Posterior vena cava (tissue), 2 donors: Measurements from ENCODE around the gene ACTR5. TPM values are rescaled to one million over a fixed set of nuclear protein-coding genes. Genes with fewer than 3 reads are reported as not detected.
A peak's percentile ranks its signal among the peaks of the same experiment; 100 is the strongest.

Experiments used
- DNase-seq: peaks from one replicate; pipeline ENCODE4 v3.0.0-alpha.2; 2020; ENCODE audit warnings: low spot score
- intact Hi-C, 2 donors: fragments of 100-400 bp; cut with DNase I; formaldehyde crosslinking; loops; one replicate each; pipeline versions ENCODE4 v1.14.1 to v1.14.2; 2022 to 2023
- long read RNA-seq, 2 donors: library from polyadenylated mRNA; unstranded; transcript quantifications; one replicate each; pipeline ENCODE4 v2.0.0, GENCODE V29; 2020 to 2021
- total RNA-seq, 2 donors: library from RNA; stranded (reverse); fragmentation: NEBNext Ultra II Directional; extraction: Animal tissue kit (Norgen Biotek cat#: 25700); gene quantifications; one replicate each; pipeline ENCODE4 v1.2.1, GENCODE V29; 2021
- donor health status: DM: yes; HTN: yes; CAD: no.
- donor health status: DM: yes; HTN: yes; CAD: no.

The ACTR5 gene
- 1 to 10 TPM; 5.1 to 5.8 TPM for total RNA-seq
- long read RNA-seq, donor 1, partial matches to known transcripts = 2 of 9 reads
- long read RNA-seq, donor 1, other reads (novel, unspliced or antisense) = 3 of 9 reads
- long read RNA-seq, donor 2, transcript ACTR5-201 (9 exons, 2,565 nt) = major isoform, 28 of 37 reads
- long read RNA-seq, donor 2, partial matches to known transcripts = 4 of 37 reads
- long read RNA-seq, donor 2, other reads (novel, unspliced or antisense) = 5 of 37 reads

DNA sequence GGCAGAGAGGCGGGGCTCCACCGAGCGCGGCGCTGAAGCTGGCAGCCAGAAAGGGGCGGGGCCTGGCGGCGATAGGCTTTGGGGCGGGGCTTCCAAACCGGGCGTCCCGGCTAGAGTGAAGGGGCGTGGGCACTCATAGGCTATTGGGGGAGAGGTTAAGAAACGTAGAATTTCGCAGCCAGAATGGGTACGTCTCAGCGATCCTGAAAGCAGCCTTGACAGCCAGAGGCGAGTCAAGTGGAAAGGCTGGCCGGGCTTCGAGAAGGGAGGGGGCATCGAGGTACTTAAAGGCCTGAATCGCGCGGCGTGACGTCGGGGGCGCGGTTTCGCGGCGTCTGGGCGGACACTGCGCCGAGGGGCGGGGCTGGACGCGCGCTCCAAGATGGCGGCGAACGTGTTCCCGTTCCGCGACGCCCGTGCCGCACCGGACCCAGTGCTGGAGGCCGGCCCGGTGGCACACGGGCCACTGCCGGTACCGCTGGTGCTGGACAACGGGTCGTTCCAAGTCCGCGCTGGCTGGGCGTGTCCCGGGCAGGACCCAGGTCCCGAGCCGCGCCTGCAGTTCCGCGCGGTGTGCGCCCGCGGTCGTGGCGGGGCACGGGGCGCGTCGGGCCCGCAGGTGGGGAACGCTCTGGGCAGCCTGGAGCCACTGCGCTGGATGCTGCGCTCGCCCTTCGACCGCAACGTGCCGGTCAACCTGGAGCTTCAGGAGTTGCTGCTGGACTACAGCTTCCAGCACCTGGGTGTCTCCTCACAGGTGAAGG is at the start of gene ACTR5:
ACTR5 (plus strand) TSS at position 364 of the 764 bp plus-strand sequence; CDS start at position 383, 19 bp downstream.
- intact Hi-C loops = loop anchor here in 1 of 2 donors (5.0 kb wide), 1 partner anchor 476 kb away; no protein-coding TSS in a partner anchor
- peak; percentile 98 for DNase-seq

DNA sequence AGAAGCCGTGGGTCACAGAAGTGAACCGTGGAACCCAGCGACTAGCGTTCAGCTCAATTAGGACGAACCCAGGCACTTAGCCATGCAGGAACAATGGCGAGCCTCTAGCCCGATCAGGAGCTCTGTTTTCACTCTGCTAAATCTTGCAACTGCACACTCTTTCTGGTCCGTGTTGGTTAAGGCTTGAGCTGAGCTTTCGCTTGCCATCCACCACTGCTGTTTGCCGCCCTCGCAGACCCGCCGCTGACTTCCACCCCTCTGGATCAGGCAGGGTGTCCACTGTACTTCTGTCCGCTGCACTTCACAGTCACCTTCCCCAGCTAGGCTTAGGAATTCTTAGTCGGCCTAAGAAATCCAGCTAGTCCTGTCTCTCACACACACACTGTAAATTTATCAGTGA is 49.7 kb upstream of the ACTR5 start:
- intact Hi-C loops = no loop called here
- DNase-seq = no peak

DNA sequence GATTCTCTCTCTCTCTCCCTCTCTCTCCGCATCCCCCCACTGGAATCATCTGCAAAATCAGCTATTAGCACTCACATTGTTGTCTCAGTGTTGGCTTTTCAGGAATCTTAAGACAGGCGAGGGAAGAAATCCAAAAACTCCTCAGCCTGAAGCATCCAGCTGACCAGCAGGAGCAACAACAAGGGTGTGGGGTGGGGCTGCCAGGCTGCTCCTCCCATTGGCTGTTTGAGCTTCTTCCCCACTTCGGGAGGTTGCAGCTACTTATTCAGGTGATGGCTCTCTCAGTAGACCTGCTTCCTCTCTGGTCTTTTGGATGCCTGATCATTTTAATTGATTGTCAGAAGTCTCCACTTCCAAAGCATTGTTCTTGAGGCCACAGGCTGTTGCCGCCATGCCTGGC is 48.1 kb upstream of the ACTR5 start:
- DNase-seq = no peak
- intact Hi-C loops = no loop called here

DNA sequence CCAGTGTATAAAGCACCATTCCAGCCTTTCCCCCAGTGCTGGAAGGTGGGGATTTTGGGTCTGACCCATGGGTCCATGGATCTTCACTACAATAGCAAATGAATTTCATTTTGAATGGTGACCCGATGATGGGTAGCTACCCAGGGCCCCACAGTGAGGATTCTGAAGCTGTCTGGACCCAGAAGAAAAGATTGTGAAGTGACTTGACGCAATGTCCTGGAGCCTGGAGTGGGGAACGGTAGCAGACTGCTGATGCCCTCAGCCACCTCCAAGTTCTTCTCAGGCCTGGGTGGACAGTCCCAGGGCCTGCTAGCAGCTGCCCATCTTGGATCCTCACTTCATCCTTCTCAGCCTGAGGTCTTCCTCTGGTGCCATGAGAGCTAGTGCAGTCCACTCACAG is 47.3 kb upstream of the ACTR5 start:
- intact Hi-C loops = no loop called here
- DNase-seq = no peak

DNA sequence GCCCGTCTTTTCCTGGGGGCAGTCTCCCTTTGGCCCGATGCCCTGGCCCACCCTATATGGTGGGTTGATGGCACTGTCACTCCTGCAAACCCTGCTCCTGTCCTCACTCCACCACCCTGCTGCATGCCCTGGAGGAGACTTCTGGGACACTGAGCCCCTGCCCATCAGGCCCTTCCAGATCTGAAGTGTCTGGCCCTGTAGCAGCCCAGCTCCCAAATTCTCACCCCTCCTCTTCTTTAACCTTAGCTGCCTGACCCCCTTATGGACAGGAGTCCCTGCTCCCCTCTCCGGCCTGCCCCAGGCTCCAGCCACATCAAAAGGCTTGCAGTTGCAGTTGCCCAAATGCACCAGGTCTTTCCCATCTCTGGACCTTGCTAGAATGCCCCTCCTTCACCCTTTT is 44.7 kb upstream of the ACTR5 start:
- intact Hi-C loops = no loop called here
- DNase-seq = no peak

DNA sequence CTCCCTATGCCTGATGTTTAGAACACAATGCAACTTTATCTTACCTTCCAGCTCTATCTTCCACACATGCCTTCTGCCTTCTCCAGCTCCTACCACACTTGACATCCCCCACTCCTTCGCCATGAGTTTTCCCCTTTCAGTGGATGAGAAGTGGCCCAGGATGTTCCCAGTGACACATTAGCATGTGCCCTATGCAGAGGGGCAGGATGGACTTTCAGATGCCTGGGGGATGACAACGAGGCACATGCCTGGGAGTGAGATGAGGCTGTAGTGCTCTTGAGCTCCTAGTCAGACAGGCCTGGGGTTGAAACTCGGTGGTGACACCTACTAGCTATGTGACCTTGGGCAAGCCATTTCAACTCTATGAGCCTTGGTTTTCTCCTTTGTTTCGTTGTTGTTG is 44.1 kb upstream of the ACTR5 start:
- no peak for DNase-seq
- intact Hi-C loops = no loop called here

DNA sequence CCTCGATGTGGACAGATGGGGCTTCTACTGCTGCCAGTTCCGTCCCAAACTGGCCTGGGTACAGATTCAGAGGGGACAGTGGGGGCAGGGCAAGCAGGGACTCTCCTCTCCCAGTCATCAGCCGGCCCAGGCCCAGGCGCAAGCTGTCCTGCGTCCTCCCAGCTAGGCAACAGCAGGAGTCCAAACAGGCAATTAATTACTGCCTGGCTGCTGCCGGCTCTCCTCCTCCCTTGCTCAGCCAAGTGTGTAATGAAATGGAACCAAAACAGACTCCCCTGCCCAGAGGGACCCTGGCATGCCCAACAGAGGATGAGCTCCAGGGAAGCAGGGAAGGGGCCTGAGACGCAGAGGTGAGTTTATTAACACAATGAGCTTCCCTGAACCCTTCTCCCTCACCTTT is 41.8 kb upstream of the ACTR5 start:
- no peak for DNase-seq
- intact Hi-C loops = no loop called here

DNA sequence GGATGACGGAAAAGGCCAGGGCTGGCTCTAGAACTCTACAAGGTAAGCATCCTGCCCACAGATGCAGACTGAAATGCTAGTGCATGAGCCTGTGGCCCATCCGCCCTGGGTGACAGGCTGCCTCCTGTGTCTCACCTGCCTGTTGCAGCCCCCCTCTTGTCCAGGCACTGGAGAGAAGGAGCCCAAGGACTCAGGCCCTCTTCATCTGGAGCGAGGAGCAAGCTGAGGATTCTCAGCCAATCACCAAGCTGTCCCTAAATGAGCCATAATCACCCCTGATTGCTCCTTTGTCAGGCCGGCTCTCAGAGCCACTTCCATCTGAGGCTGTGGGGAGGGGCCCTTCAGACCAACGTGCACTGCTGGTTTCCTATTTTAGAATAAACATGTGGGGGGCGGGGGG is 34.0 kb upstream of the ACTR5 start:
- DNase-seq = no peak
- intact Hi-C loops = no loop called here

DNA sequence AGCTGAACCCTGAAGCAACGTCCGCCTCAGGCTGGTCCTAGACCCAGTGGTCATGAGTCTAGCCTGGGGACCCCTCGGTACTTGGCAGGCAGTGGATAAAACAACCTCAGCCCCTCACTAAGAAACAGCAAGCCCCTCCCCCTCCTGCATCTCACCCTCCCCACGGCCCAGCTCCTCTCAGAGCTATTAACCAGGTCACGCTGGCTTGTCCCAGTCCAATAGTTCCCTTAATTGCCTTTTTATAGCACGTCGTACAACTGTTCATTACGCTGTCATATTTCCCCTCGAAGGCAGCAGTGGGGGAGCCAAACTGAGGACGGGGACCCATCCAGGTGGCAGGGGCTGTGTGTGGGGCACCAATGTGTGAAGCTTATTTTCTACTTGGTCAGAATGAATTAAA is 32.6 kb upstream of the ACTR5 start:
- DNase-seq = no peak
- intact Hi-C loops = no loop called here

DNA sequence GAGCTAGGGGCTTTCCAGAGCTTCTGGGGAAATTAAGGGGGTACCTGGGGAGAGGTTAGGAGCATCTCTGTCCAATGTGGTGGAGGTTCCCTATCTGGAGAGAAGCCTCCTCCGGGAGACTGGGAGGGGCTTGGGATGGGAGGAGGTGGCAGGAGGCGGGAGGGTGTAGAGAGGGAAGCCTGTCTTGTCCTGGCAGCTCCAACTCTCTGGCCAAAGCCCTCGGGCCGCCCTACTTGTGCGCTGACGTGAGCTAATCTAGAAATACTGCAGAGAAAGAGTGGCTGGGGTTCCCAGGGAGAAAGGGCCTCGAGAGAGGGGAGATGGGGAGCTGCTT is 25.6 kb upstream of the ACTR5 start:
- intact Hi-C loops = no loop called here
- no peak for DNase-seq

DNA sequence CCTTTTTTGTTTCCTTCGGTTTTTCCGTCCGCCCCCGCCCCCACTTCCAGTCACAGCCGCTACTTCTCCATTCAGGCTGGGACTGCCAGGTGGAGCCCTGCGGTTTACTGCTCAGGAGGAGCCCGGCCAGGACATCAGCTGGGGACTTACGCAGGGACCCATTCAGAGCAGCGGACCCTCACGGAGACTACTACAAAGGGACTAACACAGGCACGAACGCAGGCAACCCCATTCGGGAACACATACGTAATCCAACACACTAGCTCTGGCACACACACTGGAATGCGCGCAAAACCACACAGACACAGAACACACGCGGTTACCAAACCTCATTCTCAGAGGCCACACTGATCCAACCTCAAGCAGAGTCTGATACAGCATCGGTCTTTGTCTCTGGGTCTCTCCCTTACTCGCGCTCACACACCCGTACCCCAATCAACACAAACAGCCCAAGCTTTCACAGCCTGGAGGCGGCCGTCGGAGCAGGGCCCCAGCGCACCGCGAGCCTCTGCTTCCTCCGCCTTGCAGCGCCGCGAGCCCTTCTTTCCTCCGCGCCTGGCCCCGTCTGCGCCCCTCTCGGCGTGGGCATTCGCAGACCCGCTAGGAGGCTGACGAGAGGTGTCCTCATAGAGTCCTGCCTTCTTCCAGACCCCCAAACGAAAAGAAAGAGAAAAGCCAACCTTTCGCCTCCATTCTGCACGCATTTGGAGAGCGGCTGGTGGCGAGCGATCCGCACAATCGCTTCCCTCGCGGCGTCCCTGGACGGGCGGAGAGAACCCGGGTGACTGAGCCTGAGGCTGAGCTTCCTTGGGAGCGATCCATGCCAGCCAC is 25.0 kb upstream of the ACTR5 start:
- intact Hi-C loops = no loop called here
- DNase-seq = no peak

DNA sequence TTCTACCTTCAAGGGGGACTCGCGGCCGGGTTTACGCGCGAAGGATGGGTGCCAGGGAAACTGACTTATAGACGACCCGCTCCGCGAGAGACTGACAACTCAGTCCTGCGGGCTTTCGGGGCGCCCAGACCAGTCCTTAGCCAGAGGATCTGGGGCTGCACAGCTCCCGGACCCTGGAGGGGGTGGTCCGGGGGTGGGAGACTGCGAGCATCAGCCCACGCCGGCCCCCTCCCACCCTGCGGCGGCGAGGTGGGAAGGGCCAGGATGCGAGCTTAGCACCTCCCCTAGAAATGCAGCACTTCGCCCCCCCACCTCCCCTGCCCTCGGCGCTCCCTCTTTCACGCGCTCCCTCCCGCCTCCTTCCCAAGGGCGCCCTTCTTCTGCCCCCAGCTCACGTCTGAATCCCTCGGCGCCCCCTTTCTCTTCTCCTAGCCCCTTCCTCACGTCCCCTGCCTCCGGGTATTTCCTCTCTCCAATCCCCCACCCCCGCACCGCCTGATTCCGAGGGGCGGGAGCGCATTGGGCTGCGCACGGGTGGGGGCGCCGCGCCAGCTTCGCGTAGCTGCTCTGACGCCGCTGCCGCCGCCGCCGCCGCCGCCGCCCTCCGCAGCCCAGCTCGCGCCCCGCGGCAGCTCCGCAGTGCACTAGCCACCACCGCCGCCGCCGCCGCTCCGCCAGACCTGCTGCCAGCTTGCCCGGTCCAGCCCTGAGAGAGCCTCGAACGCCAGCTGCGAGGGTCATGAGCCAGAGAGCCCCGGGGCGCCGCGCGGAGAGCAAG is 24.2 kb upstream of the ACTR5 start, which contains the start of gene SLC32A1:
SLC32A1 (plus strand) TSS at position 639 of the 778 bp plus-strand sequence. CDS start 239 bp downstream, outside the sequence.
- DNase-seq = no peak
- intact Hi-C loops = no loop called here

DNA sequence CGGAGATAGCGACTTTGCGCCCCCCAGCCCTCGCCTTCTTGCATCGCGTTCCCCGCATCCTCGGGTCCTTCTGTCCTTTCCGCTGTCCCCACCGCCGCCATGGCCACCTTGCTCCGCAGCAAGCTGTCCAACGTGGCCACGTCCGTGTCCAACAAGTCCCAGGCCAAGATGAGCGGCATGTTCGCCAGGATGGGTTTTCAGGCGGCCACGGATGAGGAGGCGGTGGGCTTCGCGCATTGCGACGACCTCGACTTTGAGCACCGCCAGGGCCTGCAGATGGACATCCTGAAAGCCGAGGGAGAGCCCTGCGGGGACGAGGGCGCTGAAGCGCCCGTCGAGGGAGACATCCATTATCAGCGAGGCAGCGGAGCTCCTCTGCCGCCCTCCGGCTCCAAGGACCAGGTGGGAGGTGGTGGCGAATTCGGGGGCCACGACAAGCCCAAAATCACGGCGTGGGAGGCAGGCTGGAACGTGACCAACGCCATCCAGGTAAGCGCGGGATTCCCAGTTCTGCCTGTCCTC is 23.6 kb upstream of the ACTR5 start:
- intact Hi-C loops = no loop called here
- DNase-seq = no peak

DNA sequence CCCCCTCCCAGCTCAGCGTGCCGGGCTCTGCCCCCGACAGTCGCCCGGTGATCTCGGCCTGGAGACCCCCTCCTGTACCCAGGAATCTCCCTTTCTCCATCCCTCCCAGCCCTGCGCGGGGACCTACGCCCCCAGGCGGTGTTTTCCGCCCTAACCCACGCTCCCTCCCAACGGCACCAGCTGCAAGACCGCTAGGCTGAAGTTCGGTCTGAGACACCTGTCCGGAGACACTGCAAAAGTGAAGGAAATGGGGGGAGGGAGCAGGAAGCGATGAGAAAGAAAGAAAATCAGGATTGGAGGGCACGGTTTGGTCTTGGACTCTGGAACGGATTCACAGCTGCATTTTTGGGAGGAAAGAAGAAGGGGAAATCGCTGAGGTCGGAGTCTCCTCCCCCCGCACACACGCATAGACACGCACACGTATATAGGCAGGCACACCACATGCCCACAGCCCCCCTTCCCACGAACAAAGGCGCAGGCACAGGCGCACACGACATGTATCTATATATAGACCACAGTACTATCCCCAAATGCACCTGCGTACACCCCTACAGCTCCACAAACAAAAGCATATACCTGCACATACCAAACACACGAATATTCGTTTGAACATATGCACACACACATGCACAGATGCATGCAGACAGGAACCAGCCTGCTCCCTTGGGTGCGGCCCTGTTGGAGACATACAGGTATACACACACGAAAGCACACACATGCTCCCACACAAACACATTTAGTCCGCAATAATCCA is 22.9 kb upstream of the ACTR5 start:
- intact Hi-C loops = no loop called here
- DNase-seq = no peak

DNA sequence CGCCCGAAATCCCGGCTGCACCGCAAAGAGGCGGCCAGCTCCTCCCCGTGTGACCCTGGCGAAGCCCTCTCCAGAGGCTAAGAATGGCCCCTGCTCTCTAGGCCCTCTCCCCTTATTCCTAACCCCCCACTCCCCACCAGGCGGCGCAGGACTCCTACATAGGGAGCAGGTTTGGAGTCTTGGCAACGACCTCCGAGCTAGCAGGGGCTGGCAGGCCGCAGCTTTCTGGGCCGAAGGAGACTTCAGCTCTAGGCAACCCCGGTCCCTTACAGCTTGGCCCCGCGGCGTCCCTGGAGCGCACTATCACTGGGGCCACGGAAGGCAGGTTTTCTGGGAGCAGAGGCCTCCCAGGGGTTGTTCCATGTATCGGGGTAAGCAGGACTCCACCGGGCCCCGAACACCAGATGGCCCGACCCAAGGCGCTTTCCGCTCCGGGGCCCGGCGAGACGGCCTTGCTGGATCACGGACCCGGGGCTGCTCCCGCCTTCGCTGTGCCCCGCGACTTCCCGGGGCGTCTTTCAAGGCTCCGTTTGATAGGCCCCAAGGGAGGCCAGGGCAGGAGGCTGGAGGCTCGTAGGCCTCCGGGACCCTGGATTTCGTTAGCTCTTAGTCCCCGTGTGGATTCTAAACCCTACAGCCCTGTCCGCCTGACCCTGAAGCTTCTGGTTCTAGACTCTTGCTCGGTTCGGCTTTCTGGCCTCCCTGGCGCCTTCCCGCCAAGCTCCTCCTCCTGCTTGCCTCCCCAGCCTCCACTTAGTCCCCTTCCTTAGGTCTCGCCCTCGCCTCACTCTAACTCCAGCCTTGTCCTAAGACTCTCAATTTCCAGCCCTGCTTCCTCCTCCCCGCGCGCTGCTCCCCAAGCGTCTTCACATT is 22.1 kb upstream of the ACTR5 start:
- no peak for DNase-seq
- intact Hi-C loops = no loop called here

DNA sequence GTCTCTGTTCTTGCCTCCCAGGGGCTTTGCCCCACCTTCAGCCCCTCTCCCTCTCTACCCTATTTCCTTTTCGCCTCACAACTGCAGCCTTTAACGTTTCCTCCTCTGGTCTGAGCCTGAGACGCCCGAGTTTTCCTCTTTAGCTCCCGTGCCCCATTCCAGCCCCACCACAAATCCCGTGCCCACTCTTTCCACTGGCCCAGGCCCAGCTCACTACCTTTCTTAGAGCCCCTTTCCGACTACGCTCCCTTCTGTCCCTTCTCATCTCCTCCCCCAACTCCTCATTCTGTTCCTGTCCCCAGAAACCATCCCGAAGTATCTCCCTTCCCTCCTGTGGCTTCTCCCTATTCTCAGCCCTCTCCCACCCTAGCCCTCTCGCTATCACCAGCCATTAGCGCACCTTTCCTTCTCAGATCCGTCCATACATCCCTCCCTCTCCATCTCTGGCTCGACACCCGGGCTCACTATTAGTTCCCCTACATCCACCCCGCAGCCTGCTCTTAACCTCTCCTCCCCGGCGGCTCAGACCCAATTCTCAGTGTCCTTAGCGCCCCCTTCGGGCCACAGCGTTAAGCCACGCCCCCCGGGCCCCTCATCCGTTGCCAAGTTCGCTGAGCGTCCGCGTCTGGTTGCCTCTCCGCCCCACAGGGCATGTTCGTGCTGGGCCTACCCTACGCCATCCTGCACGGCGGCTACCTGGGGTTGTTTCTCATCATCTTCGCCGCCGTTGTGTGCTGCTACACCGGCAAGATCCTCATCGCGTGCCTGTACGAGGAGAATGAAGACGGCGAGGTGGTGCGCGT is 21.3 kb upstream of the ACTR5 start:
- DNase-seq = no peak
- intact Hi-C loops = no loop called here
